HCEC 1CT (cell line): Measurements from ENCODE around the gene PRKAR1B.

Source experiments
- DNase-seq: peaks from one replicate; pipeline ENCODE4 v3.0.0-alpha.2; 2017

PRKAR1B gene

GRCh38 chr7:721619-722248 is 5.3 kb downstream of the PRKAR1B start:
- DNase-seq = no peak

GRCh38 chr7:716636-717035 is 10.4 kb downstream of the PRKAR1B start:
- no peak for DNase-seq

- no peak for DNase-seq
These were observed 10.9 kb downstream of the PRKAR1B start for GRCh38 chr7:716222-716621.

GRCh38 chr7:714251-714671 is 12.8 kb downstream of the PRKAR1B start:
- DNase-seq = no peak

- DNase-seq = no peak
These were observed 13.4 kb downstream of the PRKAR1B start for GRCh38 chr7:713488-714230.

GRCh38 chr7:713139-713457 is 14.0 kb downstream of the PRKAR1B start:
- no peak for DNase-seq

- DNase-seq = no peak
These were observed 14.5 kb downstream of the PRKAR1B start for GRCh38 chr7:712381-713138.

GRCh38 chr7:711922-712380 is 15.1 kb downstream of the PRKAR1B start:
- no peak for DNase-seq

- no peak for DNase-seq
These were observed 15.8 kb downstream of the PRKAR1B start for GRCh38 chr7:711093-711921.

- DNase-seq = no peak
These were observed 16.9 kb downstream of the PRKAR1B start for GRCh38 chr7:710161-710560.

GRCh38 chr7:707296-708000 is 19.6 kb downstream of the PRKAR1B start:
- DNase-seq = no peak

- no peak for DNase-seq
These were observed 20.4 kb downstream of the PRKAR1B start for GRCh38 chr7:706721-707120.

- no peak for DNase-seq
These were observed 24.0 kb downstream of the PRKAR1B start for GRCh38 chr7:703049-703448.

- DNase-seq = no peak
These were observed 25.9 kb downstream of the PRKAR1B start for GRCh38 chr7:701086-701671.

- DNase-seq = no peak
These were observed 27.5 kb downstream of the PRKAR1B start for GRCh38 chr7:699476-700170.

- DNase-seq = no peak
These were observed 28.3 kb downstream of the PRKAR1B start for GRCh38 chr7:698515-699475.

- DNase-seq = no peak
These were observed 30.1 kb downstream of the PRKAR1B start for GRCh38 chr7:696812-697551.

- DNase-seq = no peak
These were observed 30.7 kb downstream of the PRKAR1B start for GRCh38 chr7:696426-696811.

- no peak for DNase-seq
These were observed 33.8 kb downstream of the PRKAR1B start for GRCh38 chr7:693280-693679.
